Uterus (tissue), 2 donors: ENCODE results near the gene HSD3B7.

ENCODE experiments used
- POLR2A ChIP-seq, 2 donors: fragments of 450-650 bp; IDR thresholded peaks; one replicate each; pipeline ENCODE4 v1.6.1; 2016; ENCODE audit warnings: antibody characterized with exemption in 2 of 2, mild to moderate bottlenecking in 1 of 2, moderate library complexity in 1 of 2
- TF ChIP-seq, protein P1 (sequence below), 4 experiments: fragments of 200-600 bp in 2 of 4; fragments of 450-650 bp in 2 of 4; sonication (generic) in 2 of 4; IDR thresholded peaks; one replicate each; pipeline ENCODE4 v1.5.1; 2016 to 2019; ENCODE audit warnings: antibody characterized with exemption in 4 of 4, mild to moderate bottlenecking in 2 of 4, moderate library complexity in 1 of 4

DNA sequence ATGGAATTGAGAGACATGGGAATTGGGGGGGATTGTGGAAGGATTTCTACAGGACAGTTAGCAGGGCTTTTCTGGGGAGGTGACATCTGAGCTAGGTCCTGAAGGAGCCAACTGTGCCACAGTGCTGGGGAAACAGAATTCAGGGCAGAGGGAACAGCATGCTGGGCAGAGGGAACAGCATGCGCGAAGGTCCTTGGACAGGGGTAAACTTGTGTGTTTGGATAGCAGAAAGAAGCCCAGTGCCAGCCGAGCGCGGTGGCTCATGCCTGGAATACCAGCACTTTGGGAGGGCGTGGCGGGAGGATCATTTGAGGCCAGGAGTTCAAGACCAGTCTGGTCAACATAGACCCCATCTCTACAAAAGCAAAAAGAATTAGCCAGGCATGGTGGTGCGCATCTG lies 21.6 kb downstream of the HSD3B7 start:
- TF ChIP-seq, protein P1, sequence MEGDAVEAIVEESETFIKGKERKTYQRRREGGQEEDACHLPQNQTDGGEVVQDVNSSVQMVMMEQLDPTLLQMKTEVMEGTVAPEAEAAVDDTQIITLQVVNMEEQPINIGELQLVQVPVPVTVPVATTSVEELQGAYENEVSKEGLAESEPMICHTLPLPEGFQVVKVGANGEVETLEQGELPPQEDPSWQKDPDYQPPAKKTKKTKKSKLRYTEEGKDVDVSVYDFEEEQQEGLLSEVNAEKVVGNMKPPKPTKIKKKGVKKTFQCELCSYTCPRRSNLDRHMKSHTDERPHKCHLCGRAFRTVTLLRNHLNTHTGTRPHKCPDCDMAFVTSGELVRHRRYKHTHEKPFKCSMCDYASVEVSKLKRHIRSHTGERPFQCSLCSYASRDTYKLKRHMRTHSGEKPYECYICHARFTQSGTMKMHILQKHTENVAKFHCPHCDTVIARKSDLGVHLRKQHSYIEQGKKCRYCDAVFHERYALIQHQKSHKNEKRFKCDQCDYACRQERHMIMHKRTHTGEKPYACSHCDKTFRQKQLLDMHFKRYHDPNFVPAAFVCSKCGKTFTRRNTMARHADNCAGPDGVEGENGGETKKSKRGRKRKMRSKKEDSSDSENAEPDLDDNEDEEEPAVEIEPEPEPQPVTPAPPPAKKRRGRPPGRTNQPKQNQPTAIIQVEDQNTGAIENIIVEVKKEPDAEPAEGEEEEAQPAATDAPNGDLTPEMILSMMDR (IDR thresholded peaks at IDR 0.05): no peak
- no peak for TF ChIP-seq POLR2A (IDR thresholded peaks at IDR 0.05)
